Hematopoietic multipotent progenitor cell treated with erythropoietin and hydrocortisone succinate and interleukin-3 and kit ligand, for 17 days (in vitro differentiated cells): ENCODE results near the gene NXF1.
"Not testable (repeated sequence)": the region's sequence is repeated elsewhere in the genome, so short reads cannot be mapped to it uniquely, and the experiment has no call there.

ENCODE experiments used
- DNase-seq: peaks from one replicate; pipeline ENCODE4 v3.0.0-alpha.2; 2015; ENCODE audit warnings: low spot score

NXF1 gene

DNA sequence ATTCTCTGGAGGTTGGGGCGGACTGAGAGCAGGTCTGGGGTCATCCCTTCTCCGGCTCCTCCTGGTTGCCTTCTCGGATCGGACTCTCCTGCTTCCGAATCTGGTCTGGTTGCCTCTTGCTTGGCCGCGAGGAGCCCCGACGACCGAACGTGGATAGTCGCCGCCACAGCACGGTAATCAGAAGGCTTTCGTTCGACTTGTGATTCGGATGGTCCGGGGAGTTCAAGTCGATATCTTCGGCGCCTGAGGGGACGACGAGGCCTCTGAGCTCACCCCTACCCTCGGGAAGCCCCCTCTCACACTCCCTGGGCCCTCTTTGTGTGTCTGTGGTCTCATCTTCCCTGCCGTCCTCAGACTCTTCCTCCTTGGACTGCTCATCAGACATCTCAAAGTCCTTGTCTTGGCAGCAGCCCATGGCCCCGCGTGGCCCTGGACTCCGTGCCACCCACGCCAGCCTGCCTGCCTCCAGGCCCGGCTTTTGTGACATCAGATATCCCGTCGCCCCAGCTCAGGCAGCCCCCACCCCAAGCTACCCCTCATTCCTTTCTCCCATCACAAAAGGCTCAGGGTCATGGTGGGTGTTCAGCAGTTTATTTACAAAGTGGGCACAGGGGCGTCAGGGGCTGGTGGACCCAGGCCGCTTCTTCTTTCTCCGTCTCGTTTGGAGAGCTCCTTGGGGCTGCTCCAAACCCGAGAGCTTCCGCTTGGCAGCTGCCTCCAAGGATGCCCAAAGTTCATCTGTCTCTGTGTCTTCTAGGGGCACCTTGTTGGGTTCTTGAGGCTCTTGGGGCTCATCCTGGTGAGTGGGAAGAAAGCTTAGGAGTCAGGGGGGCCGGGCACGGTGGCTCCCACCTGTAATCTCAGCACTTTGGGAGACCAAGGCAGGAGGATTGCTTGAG is 27.3 kb upstream of the NXF1 start, which contains the start of gene TEX54:
Gene TEX54 (minus strand): TSS at position 506 of the 899 bp plus-strand sequence.
- peak; percentile 6 for DNase-seq

DNA sequence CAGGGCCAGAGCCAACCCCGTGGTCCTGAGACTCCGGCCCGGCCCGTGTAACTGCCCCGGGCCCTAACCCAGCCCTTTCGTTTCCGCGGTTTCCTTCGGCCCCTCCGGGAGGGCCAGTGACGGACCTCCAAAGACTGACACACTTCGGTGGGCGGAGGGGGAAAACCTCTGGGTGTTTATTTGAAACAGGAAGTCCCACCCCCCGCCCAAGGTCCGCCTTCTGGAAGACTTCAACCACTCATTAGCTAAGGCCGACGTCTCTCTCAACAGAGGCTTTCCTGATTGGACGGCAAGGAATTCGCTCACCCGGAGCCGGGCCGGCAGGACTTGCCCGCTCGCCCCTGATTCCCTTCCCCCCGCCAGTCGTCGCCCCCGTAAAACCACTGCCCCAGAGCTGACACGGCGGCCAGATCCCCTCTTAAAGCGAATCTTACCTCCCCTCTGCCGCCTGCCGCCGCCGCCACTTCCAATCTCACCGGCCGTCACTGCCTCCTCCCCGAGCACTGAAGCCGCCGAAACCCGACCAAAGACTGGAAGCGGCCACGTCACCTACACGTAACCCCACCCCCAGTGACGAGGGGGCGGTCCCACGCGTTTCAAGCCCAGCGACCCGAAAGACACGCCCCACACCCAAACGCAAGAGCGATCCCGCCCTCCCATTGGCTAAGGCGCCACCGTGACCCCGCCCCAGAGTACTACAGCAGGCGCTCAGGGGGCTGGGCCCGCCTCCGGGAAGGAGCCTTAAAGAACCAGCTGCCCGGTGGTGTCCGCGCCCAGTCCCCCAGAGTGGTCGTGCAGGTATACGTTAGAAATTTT is 26.5 kb upstream of the NXF1 start, which contains the start of gene STX5:
Gene STX5 (minus strand): TSS at position 532 of the 816 bp plus-strand sequence. CDS start 808 bp downstream, outside the sequence.
- peak; percentile 100 for DNase-seq

DNA sequence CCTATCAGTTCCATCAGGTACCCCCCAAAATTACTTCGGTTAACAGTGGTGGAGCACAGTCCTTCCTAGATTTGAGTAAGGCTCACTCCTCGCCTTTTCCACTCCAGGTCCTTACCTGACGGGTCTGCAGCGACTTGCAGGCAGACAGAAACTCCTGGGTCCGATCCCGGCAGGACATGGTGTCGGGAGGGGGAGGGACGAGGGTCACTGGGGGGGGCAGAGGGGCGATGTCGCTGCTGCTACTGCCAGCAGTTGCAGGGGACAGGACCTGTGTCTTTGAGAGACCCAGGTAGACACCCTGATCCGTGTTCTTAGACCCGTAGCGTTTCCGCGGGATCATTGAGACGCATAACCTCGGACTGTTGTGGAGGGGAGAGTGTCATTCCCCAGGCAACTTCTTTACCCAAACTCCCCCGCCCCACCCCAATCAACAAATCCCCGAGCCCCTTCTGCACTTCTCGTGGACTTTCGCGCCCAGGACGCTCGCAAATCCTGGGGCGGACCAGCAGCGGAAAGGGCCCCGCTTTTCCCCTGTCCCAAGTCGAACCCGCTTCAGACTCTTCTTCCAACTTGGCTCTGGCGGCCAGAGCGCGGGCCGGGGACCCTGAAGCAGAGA is 25.8 kb upstream of the NXF1 start:
- peak; percentile 25 for DNase-seq

DNA sequence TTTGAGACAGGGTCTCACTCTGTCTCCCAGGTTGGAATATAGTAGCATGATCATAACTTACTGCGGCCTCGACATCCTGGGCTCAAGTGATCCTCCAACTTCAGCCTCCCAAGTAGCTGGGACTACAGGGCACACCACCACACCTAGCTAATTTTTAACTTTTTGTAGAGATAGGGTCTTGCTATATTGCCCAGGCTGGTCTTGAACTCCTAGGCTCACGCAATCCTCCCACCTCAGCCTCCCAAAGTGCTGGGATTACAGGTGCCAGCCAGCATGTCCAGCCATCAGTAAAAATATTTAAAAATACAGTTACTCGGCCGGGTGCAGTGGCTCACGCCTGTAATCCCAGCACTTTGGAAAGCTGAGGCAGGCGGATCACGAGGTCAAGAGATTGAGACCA is 22.9 kb upstream of the NXF1 start:
- not testable (repeated sequence) for DNase-seq

DNA sequence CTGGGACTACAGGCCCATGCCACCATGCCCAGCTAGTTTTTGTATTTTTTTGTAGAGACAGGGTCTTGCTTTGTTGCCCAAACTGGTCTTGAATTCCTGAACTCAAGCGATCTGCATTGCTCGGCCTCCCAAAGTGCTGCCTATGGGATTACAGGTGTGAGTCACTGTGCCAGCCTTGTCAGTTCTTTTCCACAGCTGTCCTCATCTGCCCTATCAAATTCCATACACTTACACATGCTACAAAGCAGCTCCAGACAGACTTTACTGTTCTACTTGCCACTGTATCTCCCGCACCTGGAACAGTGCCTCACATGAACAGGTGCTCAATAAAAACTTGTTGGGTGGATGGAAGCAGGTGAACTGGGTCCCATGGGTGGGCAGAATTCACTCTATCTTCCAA is 18.4 kb upstream of the NXF1 start:
- DNase-seq, result no peak

DNA sequence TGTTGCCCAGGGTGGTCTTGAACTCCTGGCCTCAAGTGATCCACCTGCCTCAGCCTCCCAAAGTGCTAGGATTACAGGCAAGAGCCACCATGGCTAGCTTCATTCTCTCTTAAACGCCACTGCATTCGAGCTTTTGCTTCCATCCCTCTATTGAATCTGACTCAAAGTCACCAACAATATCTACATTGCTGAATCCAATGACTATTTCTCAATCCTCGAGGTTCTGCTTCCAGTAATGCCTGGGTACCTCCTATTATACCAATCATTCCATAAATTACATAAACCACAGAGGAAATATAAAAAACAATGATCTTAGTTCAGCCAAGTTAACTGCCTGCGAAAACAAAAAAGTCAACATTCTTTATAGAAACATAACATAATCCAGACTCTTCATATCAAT is 11.9 kb upstream of the NXF1 start:
- DNase-seq, result no peak

DNA sequence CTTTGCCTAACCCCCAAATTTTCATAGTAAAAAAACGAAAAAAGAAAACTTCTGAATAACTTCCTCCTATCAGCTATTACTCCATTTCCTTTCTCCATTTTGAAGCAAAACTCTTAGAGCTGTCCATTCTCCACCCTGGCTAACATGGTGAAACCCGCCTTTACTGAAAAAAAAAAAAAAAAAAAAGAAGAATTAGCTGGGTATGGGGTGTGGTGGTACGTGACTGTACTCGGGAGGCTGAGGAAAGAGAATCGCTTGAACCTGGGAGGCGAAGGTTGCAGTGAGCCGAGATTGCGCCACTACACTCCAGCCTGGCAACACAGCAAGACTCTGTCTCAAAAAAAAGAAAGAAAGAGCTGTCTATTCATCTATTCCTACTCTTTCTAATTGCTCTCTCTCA is 11.3 kb upstream of the NXF1 start:
- no peak for DNase-seq

DNA sequence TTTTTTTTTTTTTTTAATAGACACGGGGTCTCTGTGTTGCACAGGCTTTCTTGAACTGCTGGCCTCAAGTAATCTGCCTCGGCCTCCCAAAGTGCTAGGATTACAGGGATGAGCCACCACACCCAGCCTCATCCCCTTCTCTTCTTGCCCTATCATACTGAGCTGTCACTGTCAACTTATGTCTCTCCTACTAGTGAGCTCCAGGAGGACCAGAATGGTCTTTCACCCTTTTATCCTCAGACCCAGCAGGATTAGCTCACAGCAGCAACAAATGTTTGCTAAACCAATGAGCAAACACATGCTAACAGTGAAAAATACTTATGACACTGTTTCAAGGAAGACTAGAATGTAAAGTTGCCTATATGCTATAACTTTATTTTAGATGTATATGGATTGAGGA is 6.4 kb upstream of the NXF1 start:
- no peak for DNase-seq

DNA sequence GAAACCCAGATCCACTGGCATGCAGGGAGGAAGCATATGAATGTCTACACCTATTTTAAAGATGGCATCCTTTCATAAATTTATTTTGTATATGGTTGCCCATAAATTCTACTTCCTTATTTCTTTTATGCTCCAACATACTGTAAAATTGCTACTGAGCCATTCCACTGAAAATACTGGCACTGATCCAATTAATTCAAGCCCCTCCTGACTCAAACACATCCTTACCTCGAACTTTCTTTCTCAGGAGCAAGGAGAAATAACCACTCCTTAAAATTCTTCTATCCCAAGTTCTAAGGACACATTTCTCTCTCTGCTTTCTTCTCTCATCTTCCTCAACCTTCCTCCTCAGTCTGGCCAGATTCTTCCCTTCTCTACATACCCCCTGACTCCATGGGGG is 5.5 kb upstream of the NXF1 start:
- DNase-seq, result no peak

DNA sequence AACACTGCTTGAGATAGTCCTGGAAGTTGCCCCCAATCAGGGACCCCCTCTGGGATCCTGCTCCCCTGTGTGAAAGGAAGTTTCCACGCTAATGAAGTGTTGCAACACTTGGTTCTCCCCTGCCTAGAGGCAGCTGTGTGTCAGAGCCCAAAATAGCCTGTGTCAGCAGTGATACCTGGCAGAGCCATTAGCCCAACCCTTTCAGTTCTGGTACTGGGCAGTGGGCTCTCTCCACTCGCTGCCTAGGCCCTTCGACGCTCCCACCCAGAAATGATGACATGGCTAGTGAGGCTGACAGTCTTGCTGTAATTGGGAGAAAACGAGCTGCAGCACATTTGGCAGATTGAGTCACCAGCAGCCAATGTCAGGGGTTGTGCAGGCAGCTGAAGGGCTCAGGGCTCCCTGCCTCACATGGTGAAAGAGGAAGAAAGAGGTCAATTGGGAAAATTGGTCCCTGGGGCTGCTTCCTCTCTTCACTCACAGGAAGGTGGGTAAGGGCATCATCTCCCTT is 1.4 kb upstream of the NXF1 start:
- no peak for DNase-seq

DNA sequence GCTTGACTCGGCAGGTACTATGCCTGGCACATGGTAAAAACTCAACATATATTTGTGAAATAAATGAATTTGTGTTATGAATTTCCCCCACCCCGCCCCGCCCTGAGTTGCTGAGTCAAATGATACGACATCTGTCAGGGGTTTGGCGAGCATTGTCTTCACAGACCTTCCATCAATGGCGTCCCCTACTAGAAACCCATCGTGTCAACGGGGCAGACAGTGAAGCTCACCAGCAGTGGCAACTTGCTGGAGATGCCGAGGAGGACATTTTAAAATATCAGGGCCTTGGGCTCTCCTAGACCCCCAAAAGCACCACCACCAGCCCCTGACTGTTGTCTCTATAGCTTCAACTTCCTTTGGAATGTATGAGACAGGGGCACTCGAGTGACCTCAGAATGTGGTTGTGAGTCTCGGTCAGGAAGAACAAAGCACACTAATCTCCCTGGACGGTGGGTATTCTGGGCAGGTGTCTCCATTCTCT is 761 bp upstream of the NXF1 start:
- DNase-seq, result no peak

DNA sequence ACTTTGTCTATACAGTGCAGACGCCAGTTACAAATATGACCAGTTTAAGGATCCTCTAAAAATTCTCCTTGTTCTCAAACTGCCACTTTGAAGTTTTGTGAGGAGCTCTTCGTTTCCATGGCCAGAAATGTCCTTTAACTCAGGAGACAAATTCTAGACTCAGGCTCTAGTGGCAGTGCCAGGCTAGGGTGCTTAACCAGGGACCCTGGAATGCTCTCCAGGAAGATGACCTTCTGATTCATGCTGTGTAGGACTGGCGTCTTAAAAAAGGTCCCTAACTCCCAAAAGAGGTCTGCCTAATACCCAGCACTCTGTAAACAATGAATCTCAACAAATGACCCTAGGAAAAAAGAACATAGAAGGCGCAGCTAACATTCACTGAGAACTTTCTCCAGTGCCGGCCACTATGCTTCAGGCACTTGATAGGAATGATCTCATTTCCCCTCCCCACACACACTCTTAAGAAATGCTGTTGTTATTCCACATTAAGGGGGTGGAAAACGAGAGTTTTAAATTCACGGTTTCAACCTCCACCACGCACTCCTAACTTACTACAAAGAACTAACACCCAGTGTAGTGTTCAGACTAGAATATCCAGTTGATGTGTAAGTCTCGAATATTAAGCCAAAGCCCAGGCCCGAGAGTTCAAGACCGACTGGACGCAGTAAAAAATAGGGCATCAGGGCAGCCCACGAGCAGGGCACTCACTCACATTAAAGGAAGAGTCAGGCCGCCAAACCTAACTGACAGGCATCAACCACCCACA is 747 bp downstream of the NXF1 start:
- DNase-seq, result no peak

DNA sequence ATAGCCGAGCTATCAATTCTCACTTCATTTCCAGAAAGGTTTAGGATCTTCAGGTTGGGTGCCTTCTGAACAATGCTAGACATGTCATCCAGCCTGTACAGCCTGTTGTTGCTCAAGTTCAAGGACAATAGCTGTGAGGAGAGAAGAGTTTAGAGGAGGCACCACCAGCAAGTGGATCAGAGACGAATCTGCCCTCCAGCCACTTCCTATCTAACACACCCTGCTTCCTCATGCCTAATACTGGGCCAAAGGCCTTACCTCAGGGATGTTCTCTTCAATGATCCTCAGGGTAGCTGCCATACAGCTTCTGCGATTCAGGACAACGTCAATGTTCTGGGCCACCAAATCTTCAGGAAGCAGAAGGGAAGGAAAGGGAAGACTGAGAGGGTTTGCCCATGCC is 4.2 kb downstream of the NXF1 start:
- no peak for DNase-seq

DNA sequence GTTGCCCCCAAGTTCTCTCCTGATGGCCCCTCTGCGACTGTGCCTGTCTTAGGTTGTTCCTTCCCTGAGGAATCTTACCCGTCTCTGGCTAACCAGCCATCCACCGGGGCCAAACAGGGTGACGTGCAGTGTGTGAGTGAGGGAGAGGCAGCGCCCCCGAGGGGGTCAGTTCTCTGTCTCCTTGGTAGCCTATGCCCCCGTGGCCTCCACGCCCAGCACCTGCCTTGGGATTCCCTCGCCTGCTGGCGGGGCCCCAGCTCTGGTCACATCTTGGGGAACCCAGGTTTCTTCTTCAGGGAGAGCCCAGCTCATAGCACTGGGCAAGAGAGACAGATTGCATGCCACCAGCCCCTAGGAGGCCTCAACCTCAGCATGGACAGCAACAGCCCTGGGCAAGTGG is 5.8 kb downstream of the NXF1 start:
- DNase-seq, result no peak

DNA sequence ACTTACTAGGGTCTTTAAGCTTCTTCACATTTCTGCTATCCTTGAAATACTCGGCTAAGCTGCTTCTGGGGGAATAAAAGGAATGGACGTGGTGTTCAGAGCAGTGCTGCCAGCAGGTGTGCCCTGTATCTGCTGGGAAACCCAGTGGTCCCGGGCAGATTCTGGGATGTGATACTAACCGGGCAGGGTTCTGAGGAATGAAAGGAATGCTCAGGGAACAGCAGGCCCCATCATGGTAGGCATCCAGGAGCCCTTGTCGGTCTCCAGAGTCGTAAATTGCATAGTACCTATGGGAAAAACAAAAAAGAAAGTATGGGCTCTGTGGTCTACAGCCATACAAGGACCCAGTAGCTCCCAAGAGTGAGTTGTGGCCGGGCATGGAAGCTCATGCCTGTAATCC is 9.0 kb downstream of the NXF1 start:
- no peak for DNase-seq

DNA sequence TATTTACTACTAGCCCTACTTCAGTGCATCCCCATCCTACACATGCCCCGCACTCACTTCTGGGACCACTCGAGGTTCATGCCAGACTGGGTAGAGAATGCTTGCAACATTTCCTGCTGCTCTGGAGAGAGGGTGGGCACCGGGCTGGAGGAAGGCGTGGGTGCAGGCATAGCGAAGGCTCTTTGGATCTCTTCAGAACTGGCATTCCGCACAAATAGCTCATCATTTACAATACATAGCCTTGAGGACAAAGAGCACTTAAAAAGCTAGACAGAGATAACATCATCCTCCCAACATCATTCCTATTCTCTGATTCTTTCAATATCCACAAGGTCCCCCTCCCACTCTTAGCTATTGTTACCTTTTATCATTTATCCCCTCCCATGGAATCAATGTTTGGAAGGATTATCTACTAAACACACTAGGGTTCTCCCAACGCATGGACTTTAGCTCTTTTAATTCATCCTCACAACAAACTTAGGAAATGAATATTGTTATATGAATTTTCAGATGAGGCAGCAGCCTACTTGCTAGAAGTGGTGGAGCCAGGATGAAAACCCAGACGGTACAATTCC is 11.0 kb downstream of the NXF1 start:
- DNase-seq, result peak; percentile 3

DNA sequence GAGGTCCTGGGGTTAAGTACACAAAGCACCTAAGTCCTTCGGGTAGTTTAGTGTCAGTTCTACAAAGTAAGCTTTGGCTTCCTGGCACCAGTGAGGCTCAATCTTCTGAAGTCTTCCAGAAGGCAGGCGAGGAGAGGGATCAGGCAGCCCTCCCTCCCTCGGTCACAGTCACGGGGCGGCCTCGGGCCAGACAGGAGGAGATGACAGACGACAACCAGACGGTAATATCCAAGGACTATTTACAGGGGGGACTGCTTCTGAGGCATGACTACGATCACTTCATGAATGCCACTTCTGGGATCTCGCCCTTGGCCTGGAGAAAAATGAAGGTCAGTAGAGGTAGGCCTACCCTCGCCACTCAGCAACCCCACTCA is 13.1 kb downstream of the NXF1 start:
- no peak for DNase-seq

DNA sequence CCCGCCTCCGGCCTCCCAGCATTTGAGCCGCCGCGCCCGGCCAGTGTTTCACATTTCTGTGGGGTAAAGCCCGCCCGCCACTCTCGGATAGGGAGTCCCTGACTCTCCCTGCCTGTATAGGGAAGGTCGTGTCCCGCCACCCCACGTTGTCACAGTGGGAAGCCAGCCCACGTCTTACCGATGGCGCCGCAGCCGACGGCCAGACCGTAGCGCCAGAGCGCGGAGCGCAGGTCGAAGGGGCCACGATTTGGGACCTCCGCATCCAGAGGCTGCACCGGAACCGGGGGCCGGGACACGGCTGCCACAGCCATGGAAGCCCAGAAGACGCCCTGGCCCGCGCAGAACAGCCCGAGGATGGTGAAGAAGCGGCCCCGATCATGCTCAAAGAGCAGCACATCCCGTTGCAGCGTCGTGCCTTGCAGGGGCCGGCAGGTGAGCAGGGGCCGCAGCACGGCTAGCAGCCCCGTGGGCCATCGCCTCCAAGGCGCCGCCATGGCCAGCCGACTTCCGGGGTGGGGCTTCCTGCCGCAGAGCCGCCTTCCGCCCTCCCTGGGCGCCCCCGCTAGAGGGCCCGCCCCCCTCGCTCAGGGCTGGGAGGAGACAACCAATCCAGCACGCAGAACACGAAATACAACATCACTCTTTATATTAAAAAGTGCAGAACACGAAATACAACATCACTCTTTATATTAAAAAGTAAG is 13.6 kb downstream of the NXF1 start, which contains the start of gene TMEM223:
Gene TMEM223 (minus strand): TSS at position 506 of the 701 bp plus-strand sequence. CDS start 12 bp downstream, at position 494.
- DNase-seq, result peak; percentile 86

DNA sequence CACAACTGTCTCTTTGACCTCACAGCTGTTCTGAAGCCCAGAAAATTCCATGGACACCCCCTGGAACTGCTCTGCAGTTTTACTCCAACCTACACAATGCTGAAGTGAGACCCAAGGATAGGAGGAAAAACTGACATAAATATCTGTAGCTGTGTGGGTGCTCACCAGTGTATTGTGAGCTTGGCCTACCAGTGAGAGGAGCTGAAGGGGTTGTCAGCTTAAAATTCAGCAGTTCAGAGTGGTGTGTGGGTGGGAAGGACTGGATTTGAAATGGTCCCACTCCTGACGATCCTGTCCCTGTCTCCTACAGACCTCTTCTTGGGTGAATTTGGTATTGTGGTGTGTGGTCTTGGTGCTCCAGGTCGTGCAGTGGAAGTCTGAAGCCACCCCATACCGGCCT is 15.7 kb downstream of the NXF1 start:
- DNase-seq, result no peak

DNA sequence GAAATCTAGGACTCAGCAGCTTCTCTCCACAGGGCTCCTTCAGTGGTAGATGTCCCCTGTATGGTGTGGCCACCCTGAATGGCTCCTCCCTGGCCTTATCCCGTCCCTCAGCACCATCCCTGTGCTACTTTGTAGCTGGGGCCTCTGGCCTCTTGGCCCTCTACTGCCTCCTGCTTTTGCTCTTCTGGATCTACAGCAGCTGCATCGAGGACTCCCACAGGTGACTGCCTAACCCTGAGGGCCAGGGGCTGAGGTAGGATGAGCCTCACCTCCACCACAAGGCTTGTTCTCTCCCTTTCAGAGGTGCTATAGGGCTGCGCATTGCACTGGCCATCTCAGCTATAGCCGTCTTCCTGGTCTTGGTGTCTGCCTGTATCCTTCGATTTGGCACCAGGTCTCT is 16.2 kb downstream of the NXF1 start:
- no peak for DNase-seq
